Ectodermal cell (in vitro differentiated cells): ENCODE data around the gene ARHGEF3. TPM values are rescaled to one million over a fixed set of nuclear protein-coding genes. Genes with fewer than 3 reads are reported as not detected.

ENCODE experiments used
- H3K27ac ChIP-seq: 2 replicates; pipeline ENCODE4 v1.7.0; 2013; ENCODE audit warnings: mild to moderate bottlenecking, low read depth, low read length; ENCODE audit not compliant: insufficient read depth, poor library complexity, severe bottlenecking
- H3K27me3 ChIP-seq: 2 replicates; pipeline ENCODE4 v1.7.0; 2013; ENCODE audit warnings: mild to moderate bottlenecking, low read length; ENCODE audit not compliant: insufficient read depth, control insufficient read depth, poor library complexity, severe bottlenecking
- H3K36me3 ChIP-seq: one replicate; pipeline ENCODE4 v1.7.0; 2013; ENCODE audit warnings: low read length; ENCODE audit not compliant: control insufficient read depth, insufficient read depth
- H3K4me1 ChIP-seq: one replicate; pipeline ENCODE4 v1.7.0; 2013; ENCODE audit warnings: low read length; ENCODE audit not compliant: control insufficient read depth, insufficient read depth
- H3K4me3 ChIP-seq: 2 replicates; pipeline ENCODE4 v1.7.0; 2013; ENCODE audit warnings: low read depth, low read length, control low read depth; ENCODE audit not compliant: insufficient read depth
- H3K9me3 ChIP-seq: 2 replicates; pipeline ENCODE4 v1.7.0; 2013; ENCODE audit warnings: mild to moderate bottlenecking, low read length, moderate library complexity; ENCODE audit not compliant: control insufficient read depth
- WGBS, 2 experiments: methylation state at CpG; one replicate each; pipeline ENCODE4 v1.1.7; 2013; ENCODE audit warnings: missing lambda C conversion rate in 2 of 2; 5-methylcytosine and 5-hydroxymethylcytosine counted together
- polyA plus RNA-seq, 4 experiments: library from polyadenylated mRNA; stranded (reverse); fragments of 50-300 nt; gene quantifications; one replicate each; pipeline ENCODE4 v1.2.3, GENCODE V29; 2013

The ARHGEF3 gene
- polyA plus RNA-seq (2013, experiment 1 of 4), result 1.5 TPM
- polyA plus RNA-seq (2013, experiment 2 of 4), result 0.89 TPM
- 0.91 TPM for polyA plus RNA-seq (2013, experiment 3 of 4)
- polyA plus RNA-seq (2013, experiment 4 of 4), result 1.1 TPM

GRCh38 chr3:56801662-56802377 lies at the start of gene ARHGEF3:
Gene ARHGEF3, minus strand, starts transcription at chr3:56801949. Its CDS starts 151 bp downstream, at chr3:56801798.
- no peaks in the 10 kb centered on the region for H3K9me3 ChIP-seq
- H3K4me3 ChIP-seq, result peak within 1 kb of the TSS; percentile 37
- no peak within 1 kb of the TSS for H3K27ac ChIP-seq
- no peaks in the 10 kb centered on the region for H3K36me3 ChIP-seq
- H3K27me3 ChIP-seq, result peaks cover 19% of the 10 kb centered on the region
- peaks cover 2% of the 10 kb centered on the region for H3K4me1 ChIP-seq
- 1% methylated on average over 60 of the region's 60 CpGs for WGBS, 2 experiments

- H3K27me3 ChIP-seq, result no peaks in the 10 kb centered on the region
- 91 to 95% methylated on average over 7 of the region's 7 CpGs for WGBS, 2 experiments
- H3K4me1 ChIP-seq, result no peaks in the 10 kb centered on the region
- H3K27ac ChIP-seq, result no peak overlapping the region
- no peaks in the 10 kb centered on the region for H3K9me3 ChIP-seq
- H3K4me3 ChIP-seq, result no peak overlapping the region
- no peaks in the 10 kb centered on the region for H3K36me3 ChIP-seq
These were observed 47.9 kb upstream of the ARHGEF3 start for GRCh38 chr3:56849698-56850097.

- WGBS, 2 experiments, result 95 to 100% methylated on average over 2 of the region's 2 CpGs
- Histone ChIP-seq H3K4me1 (no peaks in the 10 kb centered on the region), H3K36me3 (no peaks in the 10 kb centered on the region), H3K9me3 (no peaks in the 10 kb centered on the region), H3K27ac (no peak overlapping the region), H3K27me3 (no peaks in the 10 kb centered on the region), H3K4me3 (no peak overlapping the region)
These were observed 43.8 kb upstream of the ARHGEF3 start for GRCh38 chr3:56845505-56845904.

- H3K9me3 ChIP-seq, result no peaks in the 10 kb centered on the region
- no peak overlapping the region for H3K27ac ChIP-seq
- H3K27me3 ChIP-seq, result no peaks in the 10 kb centered on the region
- H3K36me3 ChIP-seq, result no peaks in the 10 kb centered on the region
- no peak overlapping the region for H3K4me3 ChIP-seq
- H3K4me1 ChIP-seq, result no peaks in the 10 kb centered on the region
These were observed 42.8 kb upstream of the ARHGEF3 start for GRCh38 chr3:56844536-56844935.

- H3K27me3 ChIP-seq, result no peaks in the 10 kb centered on the region
- 81 to 87% methylated on average over 9 of the region's 9 CpGs for WGBS, 2 experiments
- no peaks in the 10 kb centered on the region for H3K9me3 ChIP-seq
- H3K27ac ChIP-seq, result no peak overlapping the region
- no peaks in the 10 kb centered on the region for H3K36me3 ChIP-seq
- H3K4me3 ChIP-seq, result no peak overlapping the region
- no peaks in the 10 kb centered on the region for H3K4me1 ChIP-seq
These were observed 38.3 kb upstream of the ARHGEF3 start for GRCh38 chr3:56839784-56840715.

- no peak overlapping the region for H3K27ac ChIP-seq
- 78 to 94% methylated on average over 4 of the region's 4 CpGs for WGBS, 2 experiments
- no peak overlapping the region for H3K4me3 ChIP-seq
- no peaks in the 10 kb centered on the region for H3K4me1 ChIP-seq
- no peaks in the 10 kb centered on the region for H3K27me3 ChIP-seq
- no peaks in the 10 kb centered on the region for H3K36me3 ChIP-seq
- no peaks in the 10 kb centered on the region for H3K9me3 ChIP-seq
These were observed 36.7 kb upstream of the ARHGEF3 start for GRCh38 chr3:56838448-56838847.

- Histone ChIP-seq H3K4me3 (no peak overlapping the region), H3K27ac (no peak overlapping the region), H3K4me1 (no peaks in the 10 kb centered on the region), H3K9me3 (no peaks in the 10 kb centered on the region), H3K27me3 (no peaks in the 10 kb centered on the region), H3K36me3 (no peaks in the 10 kb centered on the region)
- 86 to 88% methylated on average over 9 of the region's 9 CpGs for WGBS, 2 experiments
These were observed 35.6 kb upstream of the ARHGEF3 start for GRCh38 chr3:56837196-56837955.

GRCh38 chr3:56836276-56837163 lies 34.8 kb upstream of the ARHGEF3 start:
- no peaks in the 10 kb centered on the region for H3K36me3 ChIP-seq
- no peaks in the 10 kb centered on the region for H3K4me1 ChIP-seq
- 77 to 79% methylated on average over 9 of the region's 9 CpGs for WGBS, 2 experiments
- H3K27ac ChIP-seq, result no peak overlapping the region
- H3K4me3 ChIP-seq, result no peak overlapping the region
- H3K9me3 ChIP-seq, result no peaks in the 10 kb centered on the region
- H3K27me3 ChIP-seq, result no peaks in the 10 kb centered on the region

- 92 to 94% methylated on average over 6 of the region's 6 CpGs for WGBS, 2 experiments
- H3K36me3 ChIP-seq, result no peaks in the 10 kb centered on the region
- no peaks in the 10 kb centered on the region for H3K9me3 ChIP-seq
- no peak overlapping the region for H3K4me3 ChIP-seq
- no peaks in the 10 kb centered on the region for H3K4me1 ChIP-seq
- H3K27ac ChIP-seq, result no peak overlapping the region
- H3K27me3 ChIP-seq, result no peaks in the 10 kb centered on the region
These were observed 34.0 kb upstream of the ARHGEF3 start for GRCh38 chr3:56835650-56836227.
